Effector CD4-positive, alpha-beta T cell (primary cell): ENCODE measurements around the gene SAPCD2.

Source experiments
- DNase-seq: peaks from one replicate; pipeline ENCODE4 v3.0.0-alpha.2; 2020

SAPCD2 gene

DNA sequence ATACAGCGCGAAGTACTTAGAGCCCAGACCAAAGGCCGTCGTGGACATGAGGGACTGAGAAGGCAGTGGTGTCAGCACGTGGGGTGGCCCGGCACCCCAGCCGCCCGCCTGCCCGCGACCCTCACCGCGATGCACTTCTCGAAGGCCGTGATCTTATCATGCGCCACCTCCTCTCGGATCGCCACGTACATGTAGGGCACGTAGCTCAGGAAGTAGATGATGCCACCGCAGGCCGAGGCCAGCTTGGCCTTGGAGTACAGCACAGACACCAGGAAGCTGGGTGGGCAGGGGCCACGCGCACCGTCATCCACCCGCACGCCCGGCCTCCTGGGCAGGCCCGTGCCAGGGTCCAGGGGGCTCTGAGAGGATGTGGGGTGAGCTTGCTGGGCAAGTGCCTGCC lies 53.3 kb downstream of the SAPCD2 start:
- DNase-seq = no peak

DNA sequence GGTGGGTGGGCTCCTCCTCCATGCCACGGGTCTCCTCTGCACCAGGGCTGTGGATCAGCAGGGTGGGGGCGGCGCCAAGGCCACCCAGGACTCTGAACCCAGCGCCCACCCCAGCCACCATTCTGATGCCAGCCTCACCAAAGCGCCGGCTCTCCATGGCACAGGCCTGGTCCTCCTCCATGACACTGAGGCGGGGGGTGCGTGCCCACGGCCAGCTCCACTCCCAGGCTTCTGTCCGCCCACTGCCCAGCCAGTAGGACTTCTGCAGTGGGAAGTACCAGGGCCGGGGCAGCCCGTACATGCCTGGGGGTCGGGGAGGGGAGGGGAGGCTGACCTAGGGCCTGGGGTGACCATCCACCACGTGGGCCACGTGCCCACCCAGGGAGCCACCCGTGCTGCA lies 53.9 kb downstream of the SAPCD2 start:
- no peak for DNase-seq

DNA sequence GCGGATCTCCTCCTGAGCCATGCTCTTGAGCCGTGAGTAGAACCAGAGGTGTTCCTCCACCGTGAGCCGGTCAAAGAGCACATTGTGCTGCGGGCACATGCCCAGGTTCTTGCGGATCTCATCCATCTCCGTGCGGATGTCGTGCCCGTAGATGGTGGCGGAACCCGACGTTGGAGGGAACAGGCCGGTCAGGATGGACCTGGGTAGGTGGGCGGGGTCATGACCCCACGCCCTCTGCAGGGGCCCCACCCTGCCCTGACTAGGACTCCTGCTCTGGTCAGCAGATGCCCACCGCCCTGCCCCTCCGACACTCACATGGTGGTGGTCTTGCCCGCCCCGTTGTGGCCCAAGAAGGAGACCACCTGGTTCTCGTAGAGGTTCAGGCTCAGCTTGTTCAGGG lies 54.4 kb downstream of the SAPCD2 start:
- DNase-seq = no peak

DNA sequence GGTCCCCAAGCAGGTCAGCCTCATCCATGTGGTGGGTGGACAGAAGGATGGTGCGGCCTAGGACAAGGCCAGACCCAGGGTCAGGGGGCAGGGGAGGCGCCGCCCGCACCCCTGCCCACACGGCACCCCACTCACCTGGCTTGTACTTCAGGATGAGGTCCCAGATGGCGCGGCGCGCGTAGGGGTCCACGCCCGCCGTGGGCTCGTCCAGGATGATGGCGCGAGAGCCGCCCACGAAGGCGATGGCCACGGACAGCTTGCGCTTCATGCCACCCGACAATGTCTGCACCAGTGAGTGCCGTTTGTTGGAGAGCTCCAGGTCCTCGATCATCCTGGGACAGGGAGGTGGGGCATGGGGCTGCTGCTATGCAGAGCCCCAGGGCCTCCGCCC lies 54.8 kb downstream of the SAPCD2 start:
- DNase-seq = no peak

DNA sequence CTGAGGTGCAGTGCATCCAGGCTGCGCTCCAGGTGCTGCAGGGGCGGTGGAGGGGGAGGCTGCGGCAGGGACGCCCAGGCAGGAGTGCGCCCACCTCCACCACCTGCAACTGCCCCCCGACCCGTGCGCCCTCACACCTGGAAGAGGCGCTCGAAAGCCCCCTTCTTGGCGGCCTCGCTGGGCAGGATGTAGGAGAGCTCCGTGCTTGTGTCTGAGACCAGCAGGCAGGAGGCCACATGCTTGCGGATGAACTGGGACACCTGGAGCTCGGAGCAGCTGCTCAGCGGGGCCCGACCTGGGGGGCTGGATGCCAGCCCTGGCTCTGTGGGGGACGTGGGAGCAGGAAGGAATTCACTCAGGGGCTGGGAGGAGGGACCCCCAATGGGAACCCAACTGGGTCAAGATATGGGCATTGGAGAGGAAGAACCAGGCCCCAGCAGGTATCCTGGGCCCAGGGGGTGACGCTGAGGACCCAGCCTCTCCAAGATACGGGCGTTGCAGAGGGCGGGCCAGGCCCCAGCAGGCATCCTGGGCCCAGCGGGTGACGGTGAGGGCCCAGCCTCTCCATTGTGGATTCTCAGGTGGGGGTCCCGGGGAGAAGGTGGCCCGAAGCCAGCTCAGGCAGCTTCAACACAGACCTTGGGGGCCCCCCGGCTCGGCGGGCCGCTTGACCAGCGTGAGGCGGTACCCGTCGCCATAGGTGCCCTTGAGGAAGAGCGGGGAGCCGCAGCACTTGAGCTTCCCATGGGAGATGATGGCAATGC lies 55.4 kb downstream of the SAPCD2 start:
- DNase-seq = no peak

DNA sequence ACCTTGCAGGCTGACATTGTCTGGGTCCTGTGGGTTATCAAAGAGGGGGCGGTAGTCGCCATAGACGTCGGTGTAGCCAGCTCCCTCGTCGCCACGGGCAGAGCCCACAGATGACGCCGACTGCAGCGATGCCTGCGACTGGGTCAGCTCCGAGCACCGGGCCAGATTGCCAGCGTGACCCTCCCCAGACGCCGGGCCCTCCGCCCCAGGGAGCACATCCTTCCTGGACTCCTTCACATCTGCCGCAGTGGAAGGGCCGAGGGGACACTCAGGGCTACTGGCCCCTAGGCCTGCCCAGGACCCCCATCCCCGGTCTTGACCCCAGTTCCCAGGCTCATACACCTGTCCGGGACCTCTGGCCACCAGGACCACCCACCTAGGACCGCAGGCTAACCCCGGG lies 56.2 kb downstream of the SAPCD2 start:
- no peak for DNase-seq

DNA sequence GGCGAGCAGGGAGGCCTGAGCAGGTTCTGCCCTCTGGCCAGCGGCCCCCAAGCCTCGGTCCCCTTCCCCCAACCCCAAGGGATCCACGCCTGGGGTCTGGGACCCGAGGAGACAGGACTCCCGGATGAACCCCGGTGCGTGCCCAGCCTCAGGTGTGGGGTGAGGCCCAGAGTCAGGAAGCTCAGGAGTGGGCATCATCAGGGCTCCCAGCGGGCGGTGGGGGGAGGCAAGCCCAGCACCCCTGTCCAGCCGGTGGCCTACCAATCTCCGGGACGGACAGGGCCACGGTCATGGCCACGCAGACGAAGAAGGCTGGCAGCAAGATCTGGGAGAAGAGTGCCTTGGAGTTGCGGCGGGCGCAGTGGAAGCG lies 56.8 kb downstream of the SAPCD2 start:
- no peak for DNase-seq

DNA sequence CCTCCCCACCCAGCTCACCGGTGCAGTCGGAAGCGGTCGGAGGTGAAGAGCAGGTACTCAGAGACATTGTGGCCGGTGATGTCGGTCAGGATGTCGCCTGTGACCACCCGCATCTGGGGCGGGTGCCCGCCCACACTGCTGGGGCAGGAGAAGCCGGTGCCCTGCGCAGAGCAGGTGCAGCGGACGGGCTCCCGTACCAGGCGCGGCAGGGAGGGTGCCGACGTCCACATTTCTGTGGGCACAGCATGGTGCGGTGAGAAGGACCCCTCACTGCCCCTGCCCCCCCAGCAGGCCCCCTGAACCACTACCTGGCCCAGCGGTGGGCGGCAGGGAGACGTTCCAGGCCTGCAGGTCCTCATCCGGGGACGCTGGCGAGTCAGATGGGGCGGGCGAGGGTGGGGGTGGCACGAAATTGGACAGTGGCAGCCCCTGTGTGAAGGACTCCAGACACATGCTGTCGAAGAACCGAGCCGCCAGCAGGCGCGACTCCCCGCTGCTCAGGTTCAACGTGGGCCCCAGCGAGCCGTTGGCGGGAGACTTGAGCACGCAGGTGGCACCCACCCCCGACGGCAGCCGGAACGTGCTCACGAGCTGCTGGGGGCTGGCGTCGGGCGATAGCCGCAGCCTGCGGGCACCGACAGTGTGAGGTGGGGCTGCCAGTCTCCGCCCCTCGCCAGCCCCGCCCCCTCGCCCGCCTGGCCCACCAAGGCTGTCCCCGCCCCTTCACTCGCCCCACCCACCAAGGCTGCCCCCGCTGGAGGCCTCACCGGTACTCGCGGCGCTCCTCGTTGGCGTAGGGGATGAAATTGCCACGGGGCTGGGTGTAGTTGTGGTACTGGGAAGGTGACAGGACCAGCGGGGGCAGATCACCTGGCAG lies 57.4 kb downstream of the SAPCD2 start:
- DNase-seq = no peak
